Retinal pigment epithelial cell (primary cell): ENCODE results near the gene LRTM2.

Source experiments
- DNase-seq: peaks from one replicate; pipeline ENCODE4 v3.0.0-alpha.2; 2010; ENCODE audit warnings: low read depth
- H3K4me3 ChIP-seq: 2 replicates; pipeline ENCODE4 v1.5.1; 2011; ENCODE audit warnings: mild to moderate bottlenecking, low read length, control low read depth, moderate library complexity
- TF ChIP-seq, protein P1 (sequence below): conservative IDR thresholded peaks from 2 replicates; pipeline ENCODE4 v1.5.1; 2011; ENCODE audit warnings: low read depth, low read length, control low read depth, inconsistent platforms

LRTM2 gene

DNA sequence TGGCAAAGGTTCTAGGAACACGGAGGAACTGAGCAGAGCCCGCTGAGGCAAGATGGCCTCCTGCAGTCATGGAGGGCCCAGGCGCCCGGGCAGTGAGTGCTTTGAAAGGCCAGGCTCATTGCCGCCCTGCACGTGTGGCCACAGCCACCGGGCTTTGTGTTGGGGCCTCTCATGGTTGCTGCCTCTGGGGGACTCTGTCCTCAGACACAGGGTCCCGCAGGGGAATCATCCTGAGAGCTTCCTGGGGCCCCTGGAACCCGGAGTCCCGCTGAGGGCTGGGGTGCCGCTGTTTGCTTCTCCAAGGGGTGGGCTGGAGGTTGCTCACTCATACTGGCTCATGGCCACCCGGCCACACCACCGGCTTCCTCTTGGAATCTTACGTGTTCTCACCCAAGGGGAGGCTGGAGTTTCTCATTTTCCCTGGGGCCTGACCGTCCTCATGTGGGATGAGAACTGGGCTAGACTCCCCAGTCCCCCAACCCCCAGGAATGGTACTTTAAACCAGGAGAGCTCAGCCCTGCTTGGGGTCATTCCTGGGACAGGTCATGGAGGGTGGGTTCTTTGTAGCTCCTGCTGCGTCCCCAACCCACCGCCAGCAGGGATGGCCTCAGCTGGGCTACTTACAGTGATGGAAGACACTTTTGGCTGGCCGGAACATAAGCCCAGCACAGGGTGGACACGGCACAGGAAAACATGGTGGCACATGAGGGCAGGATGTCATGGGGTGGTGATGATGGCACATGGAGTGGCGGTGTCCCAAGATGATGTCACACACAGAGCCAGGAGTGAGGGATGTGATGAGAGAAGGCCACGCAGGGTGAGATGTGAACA is 21.1 kb upstream of the LRTM2 start:
- no peak for DNase-seq
- H3K4me3 ChIP-seq, result no peak overlapping the region
- TF ChIP-seq, protein P1, sequence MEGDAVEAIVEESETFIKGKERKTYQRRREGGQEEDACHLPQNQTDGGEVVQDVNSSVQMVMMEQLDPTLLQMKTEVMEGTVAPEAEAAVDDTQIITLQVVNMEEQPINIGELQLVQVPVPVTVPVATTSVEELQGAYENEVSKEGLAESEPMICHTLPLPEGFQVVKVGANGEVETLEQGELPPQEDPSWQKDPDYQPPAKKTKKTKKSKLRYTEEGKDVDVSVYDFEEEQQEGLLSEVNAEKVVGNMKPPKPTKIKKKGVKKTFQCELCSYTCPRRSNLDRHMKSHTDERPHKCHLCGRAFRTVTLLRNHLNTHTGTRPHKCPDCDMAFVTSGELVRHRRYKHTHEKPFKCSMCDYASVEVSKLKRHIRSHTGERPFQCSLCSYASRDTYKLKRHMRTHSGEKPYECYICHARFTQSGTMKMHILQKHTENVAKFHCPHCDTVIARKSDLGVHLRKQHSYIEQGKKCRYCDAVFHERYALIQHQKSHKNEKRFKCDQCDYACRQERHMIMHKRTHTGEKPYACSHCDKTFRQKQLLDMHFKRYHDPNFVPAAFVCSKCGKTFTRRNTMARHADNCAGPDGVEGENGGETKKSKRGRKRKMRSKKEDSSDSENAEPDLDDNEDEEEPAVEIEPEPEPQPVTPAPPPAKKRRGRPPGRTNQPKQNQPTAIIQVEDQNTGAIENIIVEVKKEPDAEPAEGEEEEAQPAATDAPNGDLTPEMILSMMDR, result no peak

- no peak overlapping the region for H3K4me3 ChIP-seq
- TF ChIP-seq, protein P1, result no peak
- no peak for DNase-seq
These were observed 20.4 kb upstream of the LRTM2 start for GRCh38 chr12:1799882-1800400.

GRCh38 chr12:1800401-1801302 is 19.7 kb upstream of the LRTM2 start:
- TF ChIP-seq, protein P1, result peak; percentile 22
- no peak for DNase-seq
- no peak overlapping the region for H3K4me3 ChIP-seq

DNA sequence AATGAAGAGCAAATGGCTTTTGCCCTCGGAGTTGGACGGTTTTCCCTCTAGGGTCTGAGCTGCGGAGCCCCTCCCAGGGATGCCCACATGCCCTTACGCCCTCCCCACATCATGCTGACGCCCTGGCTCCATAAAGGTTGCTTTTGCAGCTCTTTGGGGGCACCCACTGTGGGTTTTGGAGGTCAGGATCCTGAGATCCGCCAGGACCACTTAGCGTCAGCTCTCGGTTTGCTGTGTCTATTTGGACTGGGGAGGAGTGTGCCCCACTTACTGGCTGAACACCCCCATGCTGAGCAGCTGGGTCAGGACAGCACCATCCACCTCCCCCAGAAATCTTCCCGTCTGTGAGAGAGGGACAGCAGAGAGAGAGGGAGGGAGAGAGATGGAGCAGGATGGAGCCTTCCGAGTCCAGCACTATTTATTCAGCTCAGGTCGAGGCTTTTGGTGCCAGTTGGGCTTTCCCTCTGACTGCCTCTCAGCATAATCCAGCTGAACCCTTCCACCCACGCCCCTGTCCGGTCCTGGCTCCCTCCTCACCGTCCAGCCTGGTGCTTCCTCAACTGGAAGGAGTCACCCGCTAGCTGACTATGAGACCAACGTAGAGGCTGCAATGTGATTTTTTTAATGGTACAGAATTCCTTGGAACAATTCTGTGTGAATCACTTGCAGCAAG is 18.9 kb upstream of the LRTM2 start:
- TF ChIP-seq, protein P1, result no peak
- no peak overlapping the region for H3K4me3 ChIP-seq
- peak; percentile 33 for DNase-seq

GRCh38 chr12:1803736-1804135 is 16.6 kb upstream of the LRTM2 start:
- TF ChIP-seq, protein P1, result no peak
- no peak for DNase-seq
- H3K4me3 ChIP-seq, result no peak overlapping the region

DNA sequence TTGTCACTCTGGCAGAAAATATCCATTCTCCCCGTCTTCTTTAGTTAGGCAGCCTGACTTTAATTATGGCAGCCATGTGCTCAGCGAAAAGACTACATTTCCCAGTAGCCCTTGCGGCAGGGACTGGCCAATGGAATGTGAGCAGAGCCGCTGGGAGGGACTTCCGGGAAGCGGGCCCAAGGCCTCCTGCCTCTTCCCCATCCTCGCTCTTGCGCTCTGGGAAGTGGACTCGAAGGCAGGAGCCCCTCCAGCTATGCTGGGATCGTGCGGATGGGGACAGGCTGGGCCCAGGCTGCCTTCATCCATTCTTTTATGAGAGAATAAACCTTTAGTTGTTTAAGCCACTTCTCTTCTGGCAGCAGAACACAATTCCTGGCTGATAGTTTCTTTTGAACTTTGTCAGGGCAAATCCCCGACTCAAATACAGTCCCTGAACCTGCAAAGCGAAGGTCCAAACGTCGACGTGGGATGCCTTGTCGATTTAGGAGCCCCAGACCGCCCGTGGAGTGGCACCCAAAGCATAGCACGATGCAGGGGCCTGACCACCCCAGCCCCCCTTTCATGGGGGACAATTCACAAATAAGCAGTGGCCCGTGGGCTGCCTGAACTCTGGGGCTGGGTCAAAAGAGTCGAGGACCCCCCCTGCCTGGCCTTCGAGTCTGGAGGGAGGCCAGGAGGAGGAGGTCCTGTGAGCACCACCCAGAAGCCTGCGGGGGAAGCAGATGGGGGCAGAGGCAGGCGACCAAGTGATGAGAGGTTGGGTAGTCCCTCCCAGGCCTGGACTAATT is 15.6 kb upstream of the LRTM2 start:
- peak; percentile 58 for DNase-seq
- H3K4me3 ChIP-seq, result no peak overlapping the region
- TF ChIP-seq, protein P1, result no peak
